ENCODE results near the gene HOMER2.
"Not testable (repeated sequence)": the region's sequence is repeated elsewhere in the genome, so short reads cannot be mapped to it uniquely, and the experiment has no call there.

Gene HOMER2

DNA sequence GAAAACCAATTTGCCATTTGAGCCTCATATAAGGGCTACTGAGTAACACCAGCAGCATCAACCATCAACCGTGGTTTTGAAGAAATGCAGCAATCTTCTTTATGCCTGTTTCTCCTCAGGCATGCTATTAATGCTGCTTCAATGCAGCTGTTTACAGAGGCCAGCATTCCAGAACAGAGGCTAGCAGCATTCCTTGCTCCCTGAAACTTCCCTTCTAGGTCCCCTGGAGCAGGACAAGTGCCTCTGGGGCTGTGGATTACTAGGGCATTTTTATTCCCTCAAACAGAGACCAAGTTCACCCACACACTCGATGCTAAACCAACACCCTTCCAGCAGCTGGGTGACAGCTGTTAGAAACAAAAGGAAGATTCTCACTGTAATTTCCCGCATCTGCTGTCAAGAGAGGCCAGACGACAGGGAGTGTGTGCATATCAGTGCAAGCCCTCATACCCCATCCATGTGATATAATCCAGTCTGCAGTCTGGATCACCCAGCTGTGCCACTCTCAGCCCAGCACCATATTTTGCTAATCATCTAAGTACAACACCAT is 57.5 kb downstream of the HOMER2 start:
- no CpG with 5 or more reads among the region's 4 CpGs for WGBS, 2 donors (ENCODE audit: extremely low coverage in 2 of 2, insufficient read length in 2 of 2, insufficient replicate concordance in 1 of 2)
- H3K4me1 ChIP-seq (ENCODE audit: control insufficient read depth in 2 of 2, insufficient read depth in 1 of 2, low read depth in 1 of 2, low read length in 2 of 2) = peaks cover 10 to 12% of the 10 kb centered on the region in 2 donors
- H2AK5ac ChIP-seq (ENCODE audit: low read depth, low read length) = no peak overlapping the region
- no peak overlapping the region for H3K4me2 ChIP-seq (ENCODE audit: insufficient read depth, low read length, poor library complexity, severe bottlenecking)
- no peak overlapping the region for H3K4ac ChIP-seq (ENCODE audit: low read length)
- no peak overlapping the region for H2BK12ac ChIP-seq (ENCODE audit: low read length)
- no peak overlapping the region for H4K91ac ChIP-seq (ENCODE audit: low read depth, low read length, poor library complexity)
- no peak overlapping the region for H2BK15ac ChIP-seq (ENCODE audit: low read length)
- no peaks in the 10 kb centered on the region for H3K79me1 ChIP-seq (ENCODE audit: low read depth, low read length)
- H3K9me3 ChIP-seq (replicated peaks in 1 of 2; ENCODE audit: control insufficient read depth in 2 of 2, insufficient read depth in 1 of 2, low read depth in 1 of 2, low read length in 2 of 2) = no peaks in the 10 kb centered on the region
- H3K18ac ChIP-seq (ENCODE audit: low read length) = no peak overlapping the region
- H3K27me3 ChIP-seq (ENCODE audit: control insufficient read depth in 3 of 3, insufficient read depth in 3 of 3, low read depth in 1 of 3, low read length in 3 of 3) = no peaks in the 10 kb centered on the region
- H3K9ac ChIP-seq (ENCODE audit: low read depth, low read length, poor library complexity) = no peak overlapping the region
- no peak overlapping the region for H4K8ac ChIP-seq (ENCODE audit: low read depth, low read length)
- no peak overlapping the region for H3K23ac ChIP-seq (ENCODE audit: low read depth, low read length, poor library complexity)
- peak; percentile 38 for DNase-seq (ENCODE audit: low spot score)
- no peak overlapping the region for H3K14ac ChIP-seq (ENCODE audit: low read length)
- H3K36me3 ChIP-seq (replicated peaks in 1 of 2; ENCODE audit: control insufficient read depth in 2 of 2, insufficient read depth in 2 of 2, low read length in 2 of 2) = no peaks in the 10 kb centered on the region
- no peak overlapping the region for H2AFZ ChIP-seq (ENCODE audit: low read length)
- peak overlapping the region; percentile 8 for H3K27ac ChIP-seq (replicated peaks; ENCODE audit: low read length)
- no peak overlapping the region for H3K4me3 ChIP-seq (ENCODE audit: low read length in 2 of 2)
- H2BK120ac ChIP-seq (ENCODE audit: low read depth, low read length) = no peak overlapping the region
- no peak overlapping the region for H2BK5ac ChIP-seq (ENCODE audit: low read length)

DNA sequence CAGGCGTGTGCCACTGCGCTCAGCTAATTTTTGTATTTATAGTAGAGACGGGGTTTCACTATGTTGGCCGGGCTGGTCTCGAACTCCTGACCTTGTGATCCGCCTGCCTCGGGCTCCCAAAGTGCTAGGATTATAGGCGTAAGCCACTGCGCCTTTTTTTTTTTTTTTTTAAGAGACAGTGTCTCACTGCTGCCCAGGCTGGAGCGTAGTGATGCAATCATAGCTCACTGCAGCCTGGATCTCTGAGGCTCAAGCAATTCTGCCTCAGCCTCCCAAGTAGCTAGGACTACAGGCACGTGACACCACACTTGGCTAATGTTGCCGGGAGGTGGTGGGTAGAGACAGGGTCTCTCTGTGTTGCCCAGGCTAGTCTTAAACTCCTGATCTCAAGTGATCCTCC is 59.0 kb downstream of the HOMER2 start:
- H3K9me3 ChIP-seq (replicated peaks in 1 of 2; ENCODE audit: control insufficient read depth in 2 of 2, insufficient read depth in 1 of 2, low read depth in 1 of 2, low read length in 2 of 2); H2BK15ac ChIP-seq (ENCODE audit: low read length); H2AFZ ChIP-seq (ENCODE audit: low read length); H3K23ac ChIP-seq (ENCODE audit: low read depth, low read length, poor library complexity); H3K36me3 ChIP-seq (replicated peaks in 1 of 2; ENCODE audit: control insufficient read depth in 2 of 2, insufficient read depth in 2 of 2, low read length in 2 of 2); H3K4me3 ChIP-seq (ENCODE audit: low read length in 2 of 2); DNase-seq (ENCODE audit: low spot score); H3K27me3 ChIP-seq (ENCODE audit: control insufficient read depth in 3 of 3, insufficient read depth in 3 of 3, low read depth in 1 of 3, low read length in 3 of 3); H4K91ac ChIP-seq (ENCODE audit: low read depth, low read length, poor library complexity); H2BK5ac ChIP-seq (ENCODE audit: low read length); H3K27ac ChIP-seq (replicated peaks; ENCODE audit: low read length); H3K18ac ChIP-seq (ENCODE audit: low read length); H2AK5ac ChIP-seq (ENCODE audit: low read depth, low read length); H2BK12ac ChIP-seq (ENCODE audit: low read length); H3K9ac ChIP-seq (ENCODE audit: low read depth, low read length, poor library complexity); H4K8ac ChIP-seq (ENCODE audit: low read depth, low read length); H3K4ac ChIP-seq (ENCODE audit: low read length); H3K4me2 ChIP-seq (ENCODE audit: insufficient read depth, low read length, poor library complexity, severe bottlenecking); H3K79me1 ChIP-seq (ENCODE audit: low read depth, low read length); H3K14ac ChIP-seq (ENCODE audit: low read length): not testable (repeated sequence)
- Histone ChIP-seq H3K4me1 (ENCODE audit: control insufficient read depth in 2 of 2, insufficient read depth in 1 of 2, low read depth in 1 of 2, low read length in 2 of 2) (peaks cover 8 to 11% of the 10 kb centered on the region in 2 donors), H2BK120ac (ENCODE audit: low read depth, low read length) (peak overlapping the region; percentile 38)
- no CpG with 5 or more reads among the region's 12 CpGs for WGBS, 2 donors (ENCODE audit: extremely low coverage in 2 of 2, insufficient read length in 2 of 2, insufficient replicate concordance in 1 of 2)

DNA sequence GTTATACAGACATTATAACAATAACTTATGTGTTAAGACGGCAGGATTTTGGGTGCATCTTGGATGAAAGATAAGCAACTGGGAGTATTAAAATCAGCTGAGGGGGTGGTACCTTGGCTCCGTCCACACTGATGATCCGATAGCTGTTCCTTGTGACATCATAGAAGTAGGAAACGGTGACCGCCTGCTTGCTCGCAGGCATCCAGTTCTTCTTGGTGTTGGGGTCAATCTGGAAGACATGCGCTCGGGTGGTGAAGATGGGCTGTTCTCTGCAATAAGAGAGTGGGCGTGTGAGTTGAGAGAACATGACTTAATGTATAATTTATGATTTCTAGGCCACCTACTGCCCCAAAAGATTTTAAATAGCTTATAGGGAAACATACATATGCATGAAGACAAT is 59.9 kb downstream of the HOMER2 start:
- H3K4me3 ChIP-seq (ENCODE audit: low read length in 2 of 2) = no peak overlapping the region
- H2BK5ac ChIP-seq (ENCODE audit: low read length) = no peak overlapping the region
- H3K36me3 ChIP-seq (replicated peaks in 1 of 2; ENCODE audit: control insufficient read depth in 2 of 2, insufficient read depth in 2 of 2, low read length in 2 of 2) = peaks cover 0 to 4% of the 10 kb centered on the region in 2 donors
- no peak overlapping the region for H3K18ac ChIP-seq (ENCODE audit: low read length)
- H3K27me3 ChIP-seq (ENCODE audit: control insufficient read depth in 3 of 3, insufficient read depth in 3 of 3, low read depth in 1 of 3, low read length in 3 of 3) = no peaks in the 10 kb centered on the region
- H2BK12ac ChIP-seq (ENCODE audit: low read length) = no peak overlapping the region
- no peak overlapping the region for H2BK15ac ChIP-seq (ENCODE audit: low read length)
- H3K4me1 ChIP-seq (ENCODE audit: control insufficient read depth in 2 of 2, insufficient read depth in 1 of 2, low read depth in 1 of 2, low read length in 2 of 2) = peaks cover 8% of the 10 kb centered on the region in 2 donors
- H4K91ac ChIP-seq (ENCODE audit: low read depth, low read length, poor library complexity) = no peak overlapping the region
- H4K8ac ChIP-seq (ENCODE audit: low read depth, low read length) = no peak overlapping the region
- H2BK120ac ChIP-seq (ENCODE audit: low read depth, low read length) = no peak overlapping the region
- H2AFZ ChIP-seq (ENCODE audit: low read length) = no peak overlapping the region
- no peak overlapping the region for H2AK5ac ChIP-seq (ENCODE audit: low read depth, low read length)
- H3K14ac ChIP-seq (ENCODE audit: low read length) = no peak overlapping the region
- no peak overlapping the region for H3K9ac ChIP-seq (ENCODE audit: low read depth, low read length, poor library complexity)
- WGBS, 2 donors (ENCODE audit: extremely low coverage in 2 of 2, insufficient read length in 2 of 2, insufficient replicate concordance in 1 of 2) = no CpG with 5 or more reads among the region's 9 CpGs
- H3K9me3 ChIP-seq (replicated peaks in 1 of 2; ENCODE audit: control insufficient read depth in 2 of 2, insufficient read depth in 1 of 2, low read depth in 1 of 2, low read length in 2 of 2) = peaks cover 0 to 5% of the 10 kb centered on the region in 2 donors
- no peak overlapping the region for H3K4ac ChIP-seq (ENCODE audit: low read length)
- no peak for DNase-seq (ENCODE audit: low spot score)
- no peaks in the 10 kb centered on the region for H3K79me1 ChIP-seq (ENCODE audit: low read depth, low read length)
- no peak overlapping the region for H3K27ac ChIP-seq (replicated peaks; ENCODE audit: low read length)
- no peak overlapping the region for H3K23ac ChIP-seq (ENCODE audit: low read depth, low read length, poor library complexity)
- no peak overlapping the region for H3K4me2 ChIP-seq (ENCODE audit: insufficient read depth, low read length, poor library complexity, severe bottlenecking)

DNA sequence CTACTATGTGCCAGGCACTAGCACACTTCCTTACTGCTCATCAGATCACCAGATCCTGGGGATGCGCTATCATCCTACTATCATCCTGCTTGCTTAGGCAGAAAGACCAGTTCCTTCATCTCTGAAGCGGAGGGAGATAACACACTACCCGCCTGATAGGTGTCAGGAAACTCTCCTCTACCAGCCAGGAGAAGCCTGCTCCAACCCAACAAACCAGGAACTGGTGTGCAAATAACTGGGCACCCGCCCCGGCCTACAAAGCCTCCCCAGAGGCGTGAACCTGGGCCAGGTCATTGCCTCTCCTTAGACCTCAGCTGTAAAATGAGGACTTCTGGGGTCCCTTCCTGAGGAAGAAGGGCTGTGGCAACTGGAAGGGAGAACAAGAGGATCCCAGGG is 61.5 kb downstream of the HOMER2 start:
- Histone ChIP-seq H4K8ac (ENCODE audit: low read depth, low read length) (no peak overlapping the region), H3K4me2 (ENCODE audit: insufficient read depth, low read length, poor library complexity, severe bottlenecking) (no peak overlapping the region), H3K79me1 (ENCODE audit: low read depth, low read length) (no peaks in the 10 kb centered on the region), H2BK15ac (ENCODE audit: low read length) (no peak overlapping the region), H2AK5ac (ENCODE audit: low read depth, low read length) (no peak overlapping the region), H3K4me3 (ENCODE audit: low read length in 2 of 2) (no peak overlapping the region), H3K18ac (ENCODE audit: low read length) (no peak overlapping the region), H3K9ac (ENCODE audit: low read depth, low read length, poor library complexity) (no peak overlapping the region), H3K23ac (ENCODE audit: low read depth, low read length, poor library complexity) (no peak overlapping the region), H3K4me1 (ENCODE audit: control insufficient read depth in 2 of 2, insufficient read depth in 1 of 2, low read depth in 1 of 2, low read length in 2 of 2) (peaks cover 6 to 8% of the 10 kb centered on the region in 2 donors), H3K27me3 (ENCODE audit: control insufficient read depth in 3 of 3, insufficient read depth in 3 of 3, low read depth in 1 of 3, low read length in 3 of 3) (no peaks in the 10 kb centered on the region), H3K14ac (ENCODE audit: low read length) (no peak overlapping the region), H2AFZ (ENCODE audit: low read length) (no peak overlapping the region), H3K4ac (ENCODE audit: low read length) (no peak overlapping the region), H3K27ac (replicated peaks; ENCODE audit: low read length) (no peak overlapping the region), H2BK12ac (ENCODE audit: low read length) (no peak overlapping the region), H2BK120ac (ENCODE audit: low read depth, low read length) (no peak overlapping the region), H2BK5ac (ENCODE audit: low read length) (no peak overlapping the region), H4K91ac (ENCODE audit: low read depth, low read length, poor library complexity) (no peak overlapping the region), H3K9me3 (replicated peaks in 1 of 2; ENCODE audit: control insufficient read depth in 2 of 2, insufficient read depth in 1 of 2, low read depth in 1 of 2, low read length in 2 of 2) (peaks cover 0 to 5% of the 10 kb centered on the region in 2 donors), H3K36me3 (replicated peaks in 1 of 2; ENCODE audit: control insufficient read depth in 2 of 2, insufficient read depth in 2 of 2, low read length in 2 of 2) (peaks cover 0 to 4% of the 10 kb centered on the region in 2 donors)
- no CpG with 5 or more reads among the region's 6 CpGs for WGBS, 2 donors (ENCODE audit: extremely low coverage in 2 of 2, insufficient read length in 2 of 2, insufficient replicate concordance in 1 of 2)
- DNase-seq (ENCODE audit: low spot score) = no peak

All from neuronal stem cell (in vitro differentiated cells).